ENCODE results near the gene SETD5. TPM values are rescaled to one million over a fixed set of nuclear protein-coding genes. Genes with fewer than 3 reads are reported as not detected.
A peak's percentile ranks its signal among the peaks of the same experiment; 100 is the strongest.

The SETD5 gene
- total RNA-seq, 1 donor from 2014 or later: 167 TPM

DNA sequence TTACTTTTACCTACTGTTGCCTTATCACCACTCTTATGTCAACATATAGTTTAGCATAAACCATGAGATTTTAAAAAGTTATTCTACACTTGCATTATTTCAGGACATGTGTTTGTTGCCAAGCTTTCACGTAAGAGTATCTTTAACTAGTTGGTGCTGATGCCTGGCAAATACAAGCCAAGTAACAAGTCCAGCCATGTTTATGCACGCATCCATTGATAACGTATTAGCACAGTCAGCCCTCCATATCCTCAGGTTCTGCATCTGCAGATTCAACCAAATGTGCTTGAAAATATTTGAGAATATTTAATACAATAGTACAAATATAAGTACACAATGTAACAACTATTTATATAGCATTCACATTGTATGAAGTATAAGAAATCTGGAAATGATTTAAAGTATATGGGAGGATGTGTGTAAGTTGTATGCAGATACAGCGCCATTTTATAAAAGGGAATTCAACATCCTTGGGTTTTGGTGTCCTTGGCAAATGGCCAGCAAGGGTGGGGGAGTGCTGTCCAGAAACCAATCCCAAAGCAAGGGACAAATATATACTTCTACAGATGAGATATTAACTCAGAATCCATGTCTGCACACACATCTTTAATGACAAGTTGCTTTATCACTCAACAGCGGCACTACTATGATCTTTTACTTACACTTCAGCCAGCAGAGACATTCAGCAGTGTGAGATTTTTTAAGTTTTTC is 8.7 kb upstream of the SETD5 start:
- Histone ChIP-seq H3K4me3 (ENCODE audit: insufficient read depth, low read depth, low read length) (no peak overlapping the region), H3K9ac (ENCODE audit: low read length) (no peak overlapping the region), H4K20me1 (ENCODE audit: insufficient read depth, low read length) (peaks cover 63% of the 10 kb centered on the region), H3K79me2 (ENCODE audit: insufficient read depth, low read length) (peaks cover 58% of the 10 kb centered on the region), H3K4me2 (ENCODE audit: low read length) (no peak overlapping the region), H3K4me1 (ENCODE audit: insufficient read depth, low read length) (peaks cover 13% of the 10 kb centered on the region), H3K27ac (ENCODE audit: low read depth, low read length) (no peak overlapping the region), H3K27me3 (ENCODE audit: insufficient read depth, low read length) (no peaks in the 10 kb centered on the region), H3K36me3 (ENCODE audit: insufficient read depth, low read length) (peaks cover 77% of the 10 kb centered on the region), H3K9me3 (ENCODE audit: insufficient read depth, low read depth, low read length) (no peaks in the 10 kb centered on the region), H2AFZ (ENCODE audit: low read depth, low read length) (no peak overlapping the region)
- FAIRE-seq: no peak
- H3K36me3 Mint-ChIP-seq (ENCODE audit: low read depth, unreplicated experiment): peaks cover 18% of the 10 kb centered on the region
- peaks cover 63% of the 10 kb centered on the region for H3K4me1 Mint-ChIP-seq (ENCODE audit: low read depth, unreplicated experiment)
- TF ChIP-seq, protein P1, sequence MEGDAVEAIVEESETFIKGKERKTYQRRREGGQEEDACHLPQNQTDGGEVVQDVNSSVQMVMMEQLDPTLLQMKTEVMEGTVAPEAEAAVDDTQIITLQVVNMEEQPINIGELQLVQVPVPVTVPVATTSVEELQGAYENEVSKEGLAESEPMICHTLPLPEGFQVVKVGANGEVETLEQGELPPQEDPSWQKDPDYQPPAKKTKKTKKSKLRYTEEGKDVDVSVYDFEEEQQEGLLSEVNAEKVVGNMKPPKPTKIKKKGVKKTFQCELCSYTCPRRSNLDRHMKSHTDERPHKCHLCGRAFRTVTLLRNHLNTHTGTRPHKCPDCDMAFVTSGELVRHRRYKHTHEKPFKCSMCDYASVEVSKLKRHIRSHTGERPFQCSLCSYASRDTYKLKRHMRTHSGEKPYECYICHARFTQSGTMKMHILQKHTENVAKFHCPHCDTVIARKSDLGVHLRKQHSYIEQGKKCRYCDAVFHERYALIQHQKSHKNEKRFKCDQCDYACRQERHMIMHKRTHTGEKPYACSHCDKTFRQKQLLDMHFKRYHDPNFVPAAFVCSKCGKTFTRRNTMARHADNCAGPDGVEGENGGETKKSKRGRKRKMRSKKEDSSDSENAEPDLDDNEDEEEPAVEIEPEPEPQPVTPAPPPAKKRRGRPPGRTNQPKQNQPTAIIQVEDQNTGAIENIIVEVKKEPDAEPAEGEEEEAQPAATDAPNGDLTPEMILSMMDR (IDR thresholded peaks at IDR 0.05; ENCODE audit: insufficient read depth, low read depth, low read length): no peak
- no peak for TF ChIP-seq EZH2 (IDR thresholded peaks at IDR 0.05; ENCODE audit: insufficient read depth, low read length)
- no peaks in the 10 kb centered on the region for H3K9me3 Mint-ChIP-seq (ENCODE audit: unreplicated experiment)
- no peak for DNase-seq (ENCODE audit: low read depth)
- no peak overlapping the region for H3K4me3 Mint-ChIP-seq (ENCODE audit: unreplicated experiment)
- no peaks in the 10 kb centered on the region for H3K27me3 Mint-ChIP-seq (ENCODE audit: low read depth, unreplicated experiment)
- no peak overlapping the region for H3K27ac Mint-ChIP-seq (ENCODE audit: unreplicated experiment)

DNA sequence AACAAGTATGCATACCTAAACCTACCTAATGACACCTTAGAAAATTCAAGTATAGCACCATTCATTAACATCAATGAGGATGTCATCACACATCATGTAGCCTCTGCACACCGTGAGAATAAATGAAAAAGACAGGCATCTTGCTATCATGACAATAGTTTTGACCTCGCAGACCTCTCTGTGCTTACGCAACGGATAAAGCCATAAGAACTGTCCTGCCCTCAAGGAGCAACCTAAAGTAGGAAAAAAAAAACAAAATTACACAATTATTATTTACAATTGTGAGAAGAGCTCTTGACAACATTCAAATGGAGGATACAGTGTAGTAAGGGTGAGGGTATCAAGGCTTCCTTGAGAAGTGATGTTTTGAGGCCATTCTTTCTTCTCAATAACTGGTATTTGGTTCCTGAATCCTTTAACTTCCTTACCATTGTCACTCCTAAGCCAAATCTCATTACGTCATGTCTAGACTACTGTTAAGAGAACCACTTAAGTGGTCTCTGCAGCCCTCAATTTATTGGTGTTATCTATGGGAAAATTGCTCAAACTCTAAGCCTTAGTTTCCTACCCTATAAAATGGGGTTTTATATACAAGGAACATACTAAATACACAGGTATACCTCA is 7.0 kb upstream of the SETD5 start:
- Mint-ChIP-seq H3K27ac (ENCODE audit: unreplicated experiment) (peak overlapping the region; percentile 55), H3K36me3 (ENCODE audit: low read depth, unreplicated experiment) (peaks cover 22% of the 10 kb centered on the region), H3K4me1 (ENCODE audit: low read depth, unreplicated experiment) (peaks cover 61% of the 10 kb centered on the region), H3K4me3 (ENCODE audit: unreplicated experiment) (no peak overlapping the region), H3K27me3 (ENCODE audit: low read depth, unreplicated experiment) (no peaks in the 10 kb centered on the region), H3K9me3 (ENCODE audit: unreplicated experiment) (no peaks in the 10 kb centered on the region)
- Histone ChIP-seq H3K9ac (ENCODE audit: low read length) (no peak overlapping the region), H3K27me3 (ENCODE audit: insufficient read depth, low read length) (no peaks in the 10 kb centered on the region), H3K36me3 (ENCODE audit: insufficient read depth, low read length) (peaks cover 83% of the 10 kb centered on the region), H3K4me3 (ENCODE audit: insufficient read depth, low read depth, low read length) (no peak overlapping the region), H3K79me2 (ENCODE audit: insufficient read depth, low read length) (peaks cover 75% of the 10 kb centered on the region), H3K4me2 (ENCODE audit: low read length) (no peak overlapping the region), H3K4me1 (ENCODE audit: insufficient read depth, low read length) (peaks cover 20% of the 10 kb centered on the region), H2AFZ (ENCODE audit: low read depth, low read length) (no peak overlapping the region), H3K27ac (ENCODE audit: low read depth, low read length) (no peak overlapping the region), H3K9me3 (ENCODE audit: insufficient read depth, low read depth, low read length) (no peaks in the 10 kb centered on the region), H4K20me1 (ENCODE audit: insufficient read depth, low read length) (peaks cover 70% of the 10 kb centered on the region)
- DNase-seq (ENCODE audit: low read depth) (no peak), FAIRE-seq (no peak)
- TF ChIP-seq, protein P1 (IDR thresholded peaks at IDR 0.05; ENCODE audit: insufficient read depth, low read depth, low read length): no peak
- TF ChIP-seq EZH2 (IDR thresholded peaks at IDR 0.05; ENCODE audit: insufficient read depth, low read length): no peak

DNA sequence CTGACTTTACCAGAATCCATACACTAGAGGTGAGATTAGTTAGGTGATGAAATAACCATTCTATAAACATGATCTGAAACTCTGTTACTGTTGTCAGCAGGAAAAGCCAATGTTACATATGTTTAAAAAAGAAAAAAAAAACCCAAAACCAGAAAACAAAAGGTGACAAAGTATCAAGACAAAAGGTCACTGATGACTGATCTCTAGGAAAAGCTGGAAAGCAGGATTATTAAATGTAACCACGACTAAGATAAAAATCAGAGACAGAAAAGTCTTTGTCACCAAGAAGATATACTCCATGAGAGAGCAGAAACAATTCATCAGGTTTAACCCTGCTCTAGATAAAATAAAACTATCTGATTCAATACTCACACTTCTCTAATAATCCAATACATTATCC is 5.4 kb upstream of the SETD5 start:
- no peaks in the 10 kb centered on the region for H3K27me3 Mint-ChIP-seq (ENCODE audit: low read depth, unreplicated experiment)
- Histone ChIP-seq H4K20me1 (ENCODE audit: insufficient read depth, low read length) (peaks cover 76% of the 10 kb centered on the region), H3K4me2 (ENCODE audit: low read length) (no peak overlapping the region), H3K27me3 (ENCODE audit: insufficient read depth, low read length) (no peaks in the 10 kb centered on the region), H3K79me2 (ENCODE audit: insufficient read depth, low read length) (peaks cover 83% of the 10 kb centered on the region), H3K27ac (ENCODE audit: low read depth, low read length) (no peak overlapping the region), H3K4me3 (ENCODE audit: insufficient read depth, low read depth, low read length) (no peak overlapping the region), H3K9me3 (ENCODE audit: insufficient read depth, low read depth, low read length) (no peaks in the 10 kb centered on the region), H3K4me1 (ENCODE audit: insufficient read depth, low read length) (peaks cover 26% of the 10 kb centered on the region), H3K9ac (ENCODE audit: low read length) (no peak overlapping the region), H3K36me3 (ENCODE audit: insufficient read depth, low read length) (peaks cover 68% of the 10 kb centered on the region), H2AFZ (ENCODE audit: low read depth, low read length) (no peak overlapping the region)
- peak overlapping the region; percentile 63 for H3K4me3 Mint-ChIP-seq (ENCODE audit: unreplicated experiment)
- DNase-seq (ENCODE audit: low read depth) (no peak), FAIRE-seq (no peak)
- peaks cover 22% of the 10 kb centered on the region for H3K36me3 Mint-ChIP-seq (ENCODE audit: low read depth, unreplicated experiment)
- H3K27ac Mint-ChIP-seq (ENCODE audit: unreplicated experiment): peak overlapping the region; percentile 34
- TF ChIP-seq EZH2 (IDR thresholded peaks at IDR 0.05; ENCODE audit: insufficient read depth, low read length): no peak
- TF ChIP-seq, protein P1 (IDR thresholded peaks at IDR 0.05; ENCODE audit: insufficient read depth, low read depth, low read length): no peak
- H3K4me1 Mint-ChIP-seq (ENCODE audit: low read depth, unreplicated experiment): peaks cover 49% of the 10 kb centered on the region
- no peaks in the 10 kb centered on the region for H3K9me3 Mint-ChIP-seq (ENCODE audit: unreplicated experiment)

Data from astrocyte (in vitro differentiated cells and primary cell).